ENCODE results near the gene TRIM37. TPM values are rescaled to one million over a fixed set of nuclear protein-coding genes. Genes with fewer than 3 reads are reported as not detected.

TRIM37 gene
- polyA plus RNA-seq, 1 of the 3 experiments (the other 2 are of a cell fraction), result 20.5 TPM

DNA sequence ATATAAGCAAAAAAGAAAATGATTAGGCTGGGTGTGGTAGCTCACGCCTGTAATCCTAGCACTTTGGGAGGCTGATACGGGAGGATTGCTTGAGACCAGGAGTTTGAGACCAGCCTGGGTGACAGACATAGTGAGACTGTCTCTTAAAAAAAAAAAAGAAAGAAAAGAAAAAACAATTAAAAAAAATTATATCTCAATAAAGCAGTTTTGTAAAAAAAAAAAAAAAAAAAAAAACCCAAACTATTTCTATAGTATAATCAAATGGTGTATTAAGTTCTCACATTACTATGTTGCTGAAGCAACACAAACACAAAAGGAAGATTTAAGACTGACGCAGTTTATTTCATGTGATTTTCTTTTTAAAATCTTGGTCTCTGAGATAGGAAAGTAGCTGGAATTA lies 140.5 kb downstream of the TRIM37 start (continued):
- TF ChIP-seq, protein P1, sequence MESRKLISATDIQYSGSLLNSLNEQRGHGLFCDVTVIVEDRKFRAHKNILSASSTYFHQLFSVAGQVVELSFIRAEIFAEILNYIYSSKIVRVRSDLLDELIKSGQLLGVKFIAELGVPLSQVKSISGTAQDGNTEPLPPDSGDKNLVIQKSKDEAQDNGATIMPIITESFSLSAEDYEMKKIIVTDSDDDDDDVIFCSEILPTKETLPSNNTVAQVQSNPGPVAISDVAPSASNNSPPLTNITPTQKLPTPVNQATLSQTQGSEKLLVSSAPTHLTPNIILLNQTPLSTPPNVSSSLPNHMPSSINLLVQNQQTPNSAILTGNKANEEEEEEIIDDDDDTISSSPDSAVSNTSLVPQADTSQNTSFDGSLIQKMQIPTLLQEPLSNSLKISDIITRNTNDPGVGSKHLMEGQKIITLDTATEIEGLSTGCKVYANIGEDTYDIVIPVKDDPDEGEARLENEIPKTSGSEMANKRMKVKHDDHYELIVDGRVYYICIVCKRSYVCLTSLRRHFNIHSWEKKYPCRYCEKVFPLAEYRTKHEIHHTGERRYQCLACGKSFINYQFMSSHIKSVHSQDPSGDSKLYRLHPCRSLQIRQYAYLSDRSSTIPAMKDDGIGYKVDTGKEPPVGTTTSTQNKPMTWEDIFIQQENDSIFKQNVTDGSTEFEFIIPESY (IDR thresholded peaks at IDR 0.05; ENCODE audit: borderline replicate concordance, low read depth), result no peak

DNA sequence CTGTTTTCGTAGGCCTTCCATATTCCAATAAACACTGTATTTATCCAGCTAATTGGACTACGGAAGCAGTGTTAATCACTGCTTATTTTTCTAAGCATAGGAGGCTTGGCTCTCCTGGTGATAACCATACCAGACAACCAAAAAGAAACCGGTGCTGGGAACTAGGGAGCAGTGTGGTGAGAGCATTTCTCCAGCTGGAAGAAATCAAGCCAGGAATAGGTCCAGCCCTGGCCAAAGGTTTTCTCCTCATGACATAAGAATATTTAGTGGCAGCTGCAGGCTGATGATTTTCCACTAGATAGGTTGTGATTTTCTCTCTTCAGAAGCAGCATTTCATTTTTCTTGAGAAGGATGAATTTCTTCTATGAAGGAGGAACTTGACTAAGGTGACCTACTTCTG lies 141.5 kb downstream of the TRIM37 start:
- Histone ChIP-seq H3K9me2 (no peaks in the 10 kb centered on the region), H3K79me2 (ENCODE audit: insufficient read depth) (no peaks in the 10 kb centered on the region), H3K9ac (no peak overlapping the region), H3K27me3 (ENCODE audit: insufficient read depth) (no peaks in the 10 kb centered on the region), H3K4me2 (no peak overlapping the region), H3K36me3 (replicated peaks in 1 of 2; ENCODE audit: control insufficient read depth in 1 of 2, insufficient read depth in 2 of 2, low read length in 1 of 2) (no peaks in the 10 kb centered on the region), H3K4me3 (ENCODE audit: low read depth in 2 of 2, low read length in 1 of 2) (no peak overlapping the region), H2AFZ (ENCODE audit: low read depth) (no peak overlapping the region), H3K4me1 (ENCODE audit: control insufficient read depth in 1 of 2, insufficient read depth in 2 of 2, low read depth in 1 of 2, low read length in 1 of 2) (peaks cover 0 to 10% of the 10 kb centered on the region in 2 experiments; a peak in 2 of 4 replicates), H3F3A (replicated peaks; ENCODE audit: insufficient read depth) (no peaks in the 10 kb centered on the region), H4K20me1 (ENCODE audit: insufficient read depth) (no peaks in the 10 kb centered on the region), H3K27ac (ENCODE audit: low read depth in 2 of 2, low read length in 1 of 2) (no peak overlapping the region), H3K9me3 (no peaks in the 10 kb centered on the region)
- ChIA-PET CTCF (interaction anchor here (1.6 kb wide), 1 partner anchor 248 kb away, joined by 4 read pairs; no protein-coding TSS in a partner anchor), POLR2A (no interaction called here)
- WGBS (ENCODE audit: low lambda C conversion rate), result 90% methylated on average over 3 of the region's 3 CpGs
- no peak for DNase-seq
- TF ChIP-seq POLR2AphosphoS5 (IDR thresholded peaks at IDR 0.05; ENCODE audit: low read depth, low read length) (no peak), FOSL2 (IDR thresholded peaks at IDR 0.05; ENCODE audit: borderline replicate concordance, low read depth) (no peak), RFX5 (IDR thresholded peaks at IDR 0.05; ENCODE audit: low read length) (no peak), CHD2 (IDR thresholded peaks at IDR 0.05; ENCODE audit: low read length, partially characterized antibody) (no peak), ELF1 (IDR thresholded peaks at IDR 0.05) (no peak), TCF12 (IDR thresholded peaks at IDR 0.05) (no peak), TEAD4 (IDR thresholded peaks at IDR 0.05; ENCODE audit: borderline replicate concordance, insufficient read depth) (no peak), EZH2phosphoT487 (IDR thresholded peaks at IDR 0.05; ENCODE audit: borderline replicate concordance, low read depth) (no peak), JUND (IDR thresholded peaks at IDR 0.05) (no peak)
- TF ChIP-seq, protein P2, sequence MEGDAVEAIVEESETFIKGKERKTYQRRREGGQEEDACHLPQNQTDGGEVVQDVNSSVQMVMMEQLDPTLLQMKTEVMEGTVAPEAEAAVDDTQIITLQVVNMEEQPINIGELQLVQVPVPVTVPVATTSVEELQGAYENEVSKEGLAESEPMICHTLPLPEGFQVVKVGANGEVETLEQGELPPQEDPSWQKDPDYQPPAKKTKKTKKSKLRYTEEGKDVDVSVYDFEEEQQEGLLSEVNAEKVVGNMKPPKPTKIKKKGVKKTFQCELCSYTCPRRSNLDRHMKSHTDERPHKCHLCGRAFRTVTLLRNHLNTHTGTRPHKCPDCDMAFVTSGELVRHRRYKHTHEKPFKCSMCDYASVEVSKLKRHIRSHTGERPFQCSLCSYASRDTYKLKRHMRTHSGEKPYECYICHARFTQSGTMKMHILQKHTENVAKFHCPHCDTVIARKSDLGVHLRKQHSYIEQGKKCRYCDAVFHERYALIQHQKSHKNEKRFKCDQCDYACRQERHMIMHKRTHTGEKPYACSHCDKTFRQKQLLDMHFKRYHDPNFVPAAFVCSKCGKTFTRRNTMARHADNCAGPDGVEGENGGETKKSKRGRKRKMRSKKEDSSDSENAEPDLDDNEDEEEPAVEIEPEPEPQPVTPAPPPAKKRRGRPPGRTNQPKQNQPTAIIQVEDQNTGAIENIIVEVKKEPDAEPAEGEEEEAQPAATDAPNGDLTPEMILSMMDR (IDR thresholded peaks at IDR 0.05), result no peak
- TF ChIP-seq, protein P1 (IDR thresholded peaks at IDR 0.05; ENCODE audit: borderline replicate concordance, low read depth), result no peak
- TF ChIP-seq, protein P3, sequence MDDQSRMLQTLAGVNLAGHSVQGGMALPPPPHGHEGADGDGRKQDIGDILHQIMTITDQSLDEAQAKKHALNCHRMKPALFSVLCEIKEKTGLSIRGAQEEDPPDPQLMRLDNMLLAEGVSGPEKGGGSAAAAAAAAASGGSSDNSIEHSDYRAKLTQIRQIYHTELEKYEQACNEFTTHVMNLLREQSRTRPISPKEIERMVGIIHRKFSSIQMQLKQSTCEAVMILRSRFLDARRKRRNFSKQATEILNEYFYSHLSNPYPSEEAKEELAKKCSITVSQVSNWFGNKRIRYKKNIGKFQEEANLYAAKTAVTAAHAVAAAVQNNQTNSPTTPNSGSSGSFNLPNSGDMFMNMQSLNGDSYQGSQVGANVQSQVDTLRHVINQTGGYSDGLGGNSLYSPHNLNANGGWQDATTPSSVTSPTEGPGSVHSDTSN (IDR thresholded peaks at IDR 0.05), result no peak
